Karpas-422 (cell line): ENCODE results near the gene ULK4. TPM values are rescaled to one million over a fixed set of nuclear protein-coding genes. Genes with fewer than 3 reads are reported as not detected.
"Not testable (repeated sequence)": the region's sequence is repeated elsewhere in the genome, so short reads cannot be mapped to it uniquely, and the experiment has no call there.

Source experiments
- DNase-seq: peaks from one replicate; pipeline ENCODE4 v3.0.0-alpha.2; 2015
- H2AFZ ChIP-seq: fragments of 200-600 bp; sonication (generic); 2 replicates; pipeline ENCODE4 v1.6.1; 2014; ENCODE audit warnings: antibody characterized with exemption, low read length, mixed read lengths
- H3K27ac ChIP-seq: fragments of 200-600 bp; sonication (generic); 2 replicates; pipeline ENCODE4 v1.5.1; 2014; ENCODE audit warnings: mild to moderate bottlenecking, low read length, moderate library complexity
- H3K27me3 ChIP-seq: fragments of 200-600 bp; sonication (generic); 2 replicates; pipeline ENCODE4 v1.6.1; 2014; ENCODE audit warnings: low read length, mixed read lengths
- H3K36me3 ChIP-seq: fragments of 200-600 bp; sonication (generic); 2 replicates; pipeline ENCODE4 v1.6.1; 2014; ENCODE audit warnings: low read length, mixed read lengths; ENCODE audit not compliant: insufficient read depth
- H3K4me1 ChIP-seq: fragments of 200-600 bp; sonication (generic); 2 replicates; pipeline ENCODE4 v1.6.1; 2014; ENCODE audit warnings: mild to moderate bottlenecking, low read length, mixed read lengths
- H3K4me2 ChIP-seq: fragments of 200-600 bp; sonication (generic); 2 replicates; pipeline ENCODE4 v1.6.1; 2014; ENCODE audit warnings: low read length, low read depth, mild to moderate bottlenecking; ENCODE audit not compliant: poor library complexity, severe bottlenecking
- H3K4me3 ChIP-seq: fragments of 200-600 bp; sonication (generic); 2 replicates; pipeline ENCODE4 v1.5.1; 2014; ENCODE audit warnings: mild to moderate bottlenecking, antibody characterized with exemption, low read length, mixed read lengths
- H3K79me2 ChIP-seq: fragments of 200-600 bp; sonication (generic); 2 replicates; pipeline ENCODE4 v1.6.1; 2014; ENCODE audit warnings: mild to moderate bottlenecking, low read length, mixed read lengths
- H3K9ac ChIP-seq: fragments of 200-600 bp; sonication (generic); 2 replicates; pipeline ENCODE4 v1.6.0; 2014; ENCODE audit warnings: low read length
- H3K9me2 ChIP-seq: fragments of 200-600 bp; sonication (generic), shearing (Covaris generic); replicated peaks from 2 replicates; pipeline ENCODE4 v1.6.0; 2014; ENCODE audit warnings: mild to moderate bottlenecking, low read length, moderate library complexity; ENCODE audit not compliant: insufficient read depth
- H3K9me3 ChIP-seq: fragments of 300-700, 200-600 bp; sonication (generic); 2 replicates; pipeline ENCODE4 v1.6.1; 2014; ENCODE audit warnings: low read length, mixed read lengths
- H4K20me1 ChIP-seq: fragments of 200-600 bp; sonication (generic); 2 replicates; pipeline ENCODE4 v1.6.1; 2014; ENCODE audit warnings: mild to moderate bottlenecking, antibody characterized with exemption, low read length, low read depth; ENCODE audit not compliant: insufficient read depth
- total RNA-seq: library from RNA; depleted of rRNA; stranded (reverse); fragments of >200 nt; shearing (Covaris generic); gene quantifications from 2 replicates; pipeline ENCODE4 v1.2.3, GENCODE V29; 2014; ENCODE audit warnings: low replicate concordance

Gene ULK4
- total RNA-seq, 1 experiment from 2014 or later = 8.8 TPM

- H3K9me3 ChIP-seq = no peaks in the 10 kb centered on the region
- H3K27me3 ChIP-seq = no peaks in the 10 kb centered on the region
- no peaks in the 10 kb centered on the region for H3K4me1 ChIP-seq
- no peak for DNase-seq
- no peaks in the 10 kb centered on the region for H3K79me2 ChIP-seq
- H3K4me3 ChIP-seq = no peak overlapping the region
- H3K27ac ChIP-seq = no peak overlapping the region
- H3K36me3 ChIP-seq = no peaks in the 10 kb centered on the region
- H2AFZ ChIP-seq = no peak overlapping the region
- no peak overlapping the region for H3K9ac ChIP-seq
- H3K9me2 ChIP-seq = no peaks in the 10 kb centered on the region
- H3K4me2 ChIP-seq = no peak overlapping the region
- no peaks in the 10 kb centered on the region for H4K20me1 ChIP-seq
Observed at GRCh38 chr3:41290736-41291135, 671.2 kb downstream of the ULK4 start.

- Histone ChIP-seq H3K4me3 (no peak overlapping the region), H3K27me3 (no peaks in the 10 kb centered on the region), H4K20me1 (no peaks in the 10 kb centered on the region), H2AFZ (no peak overlapping the region), H3K9ac (no peak overlapping the region), H3K27ac (no peak overlapping the region), H3K9me2 (no peaks in the 10 kb centered on the region), H3K4me1 (no peaks in the 10 kb centered on the region), H3K4me2 (no peak overlapping the region), H3K79me2 (no peaks in the 10 kb centered on the region), H3K9me3 (no peaks in the 10 kb centered on the region), H3K36me3 (no peaks in the 10 kb centered on the region)
- DNase-seq = no peak
Observed at GRCh38 chr3:41290306-41290705, 671.6 kb downstream of the ULK4 start.

DNA sequence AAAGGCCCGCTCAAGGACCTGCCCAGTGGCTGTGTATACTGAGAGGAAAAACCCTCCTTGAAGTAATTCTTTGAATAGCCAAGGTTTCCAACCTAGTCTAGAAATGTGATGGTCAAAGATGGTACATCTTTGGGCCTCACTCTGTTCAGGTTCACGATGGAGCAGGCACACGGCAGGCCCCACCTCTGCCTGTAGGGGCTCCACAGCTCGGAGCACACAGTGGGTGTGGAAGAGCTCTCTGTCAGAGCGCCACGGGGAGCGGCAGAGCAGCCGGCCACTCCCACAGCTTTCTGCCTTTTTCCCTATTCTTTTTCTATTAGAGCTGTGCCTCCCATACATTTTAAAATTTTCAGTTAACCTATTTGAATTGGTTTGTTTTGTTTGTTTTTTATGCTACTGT is 673.1 kb downstream of the ULK4 start:
- Histone ChIP-seq H4K20me1 (no peaks in the 10 kb centered on the region), H3K9me2 (no peaks in the 10 kb centered on the region), H3K27ac (no peak overlapping the region), H3K9me3 (no peaks in the 10 kb centered on the region), H3K4me2 (no peak overlapping the region), H2AFZ (no peak overlapping the region), H3K36me3 (no peaks in the 10 kb centered on the region), H3K27me3 (no peaks in the 10 kb centered on the region), H3K4me3 (no peak overlapping the region), H3K9ac (no peak overlapping the region), H3K79me2 (no peaks in the 10 kb centered on the region), H3K4me1 (no peaks in the 10 kb centered on the region)
- no peak for DNase-seq

- H3K27me3 ChIP-seq = no peaks in the 10 kb centered on the region
- no peaks in the 10 kb centered on the region for H3K9me3 ChIP-seq
- H3K9ac ChIP-seq = no peak overlapping the region
- H3K9me2 ChIP-seq = no peaks in the 10 kb centered on the region
- no peaks in the 10 kb centered on the region for H3K79me2 ChIP-seq
- no peaks in the 10 kb centered on the region for H4K20me1 ChIP-seq
- H3K4me1 ChIP-seq = no peaks in the 10 kb centered on the region
- H3K27ac ChIP-seq = no peak overlapping the region
- no peak overlapping the region for H2AFZ ChIP-seq
- H3K4me2 ChIP-seq = no peak overlapping the region
- H3K36me3 ChIP-seq = no peaks in the 10 kb centered on the region
- H3K4me3 ChIP-seq = no peak overlapping the region
- DNase-seq = no peak
Observed at GRCh38 chr3:41286305-41286704, 675.6 kb downstream of the ULK4 start.

- H3K9ac ChIP-seq, H4K20me1 ChIP-seq, H3K4me3 ChIP-seq, H3K4me1 ChIP-seq, H3K27ac ChIP-seq, H3K9me2 ChIP-seq, H3K9me3 ChIP-seq, H2AFZ ChIP-seq, H3K4me2 ChIP-seq, H3K27me3 ChIP-seq, H3K36me3 ChIP-seq, DNase-seq, H3K79me2 ChIP-seq: not testable (repeated sequence)
Observed at GRCh38 chr3:41284934-41285333, 677.0 kb downstream of the ULK4 start.

- no peak overlapping the region for H3K4me2 ChIP-seq
- H4K20me1 ChIP-seq = no peaks in the 10 kb centered on the region
- DNase-seq = no peak
Observed at GRCh38 chr3:41277790-41278465, 684.0 kb downstream of the ULK4 start.

DNA sequence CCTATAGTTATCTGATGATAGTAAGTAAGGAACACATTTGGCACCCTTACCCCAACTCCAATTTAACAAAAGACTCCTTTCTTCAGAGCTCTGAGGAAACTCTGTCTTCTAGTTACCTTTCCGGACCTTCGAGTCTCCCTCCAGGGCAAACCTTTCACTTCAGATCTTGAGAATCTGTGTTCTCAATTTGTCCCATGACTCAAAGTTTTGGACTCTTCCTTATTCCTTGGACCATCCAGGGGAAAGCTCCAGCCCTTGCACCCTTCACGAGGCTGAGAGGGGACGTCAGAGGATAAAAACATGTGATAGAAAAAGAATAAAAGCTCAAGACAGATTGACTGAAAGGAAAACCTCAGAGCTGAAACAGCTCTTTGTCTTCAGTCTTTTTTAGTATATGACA is 685.7 kb downstream of the ULK4 start:
- Histone ChIP-seq H2AFZ (no peak overlapping the region), H3K9ac (no peak overlapping the region), H3K79me2 (no peaks in the 10 kb centered on the region), H3K4me3 (no peak overlapping the region), H3K27me3 (no peaks in the 10 kb centered on the region), H3K4me1 (no peaks in the 10 kb centered on the region), H3K4me2 (no peak overlapping the region), H3K27ac (no peak overlapping the region), H3K9me3 (no peaks in the 10 kb centered on the region), H3K9me2 (no peaks in the 10 kb centered on the region), H3K36me3 (no peaks in the 10 kb centered on the region), H4K20me1 (no peaks in the 10 kb centered on the region)
- DNase-seq = no peak

More at GRCh38 chr3:41277790-41278465, 684.0 kb downstream of the ULK4 start:
- Histone ChIP-seq H3K9me2 (no peaks in the 10 kb centered on the region), H3K9ac (no peak overlapping the region), H3K9me3 (no peaks in the 10 kb centered on the region), H3K79me2 (no peaks in the 10 kb centered on the region), H3K4me1 (no peaks in the 10 kb centered on the region), H2AFZ (no peak overlapping the region), H3K27me3 (no peaks in the 10 kb centered on the region), H3K27ac (no peak overlapping the region), H3K36me3 (no peaks in the 10 kb centered on the region), H3K4me3 (no peak overlapping the region)

GRCh38 chr3:41274944-41275668 is 686.8 kb downstream of the ULK4 start:
- Histone ChIP-seq H2AFZ (no peak overlapping the region), H3K4me1 (no peaks in the 10 kb centered on the region), H3K36me3 (no peaks in the 10 kb centered on the region), H3K27ac (no peak overlapping the region), H3K9ac (no peak overlapping the region), H3K4me3 (no peak overlapping the region), H3K27me3 (no peaks in the 10 kb centered on the region), H3K9me2 (no peaks in the 10 kb centered on the region), H3K4me2 (no peak overlapping the region), H3K9me3 (no peaks in the 10 kb centered on the region), H3K79me2 (no peaks in the 10 kb centered on the region), H4K20me1 (no peaks in the 10 kb centered on the region)
- no peak for DNase-seq
